Measurements from ENCODE around the gene CHAMP1.
"Not testable (repeated sequence)": the region's sequence is repeated elsewhere in the genome, so short reads cannot be mapped to it uniquely, and the experiment has no call there.

CHAMP1 gene

GRCh38 chr13:114303700-114304327 is 10.5 kb upstream of the CHAMP1 start:
- no peak for DNase-seq

- DNase-seq, result no peak
These were observed 9.8 kb upstream of the CHAMP1 start for GRCh38 chr13:114304346-114305034.

GRCh38 chr13:114309086-114309485 is 5.2 kb upstream of the CHAMP1 start:
- DNase-seq, result no peak

- DNase-seq, result peak; percentile 46
These were observed 4.4 kb upstream of the CHAMP1 start for GRCh38 chr13:114309806-114310410.

- DNase-seq, result no peak
These were observed 3.3 kb upstream of the CHAMP1 start for GRCh38 chr13:114310956-114311355.

- no peak for DNase-seq
These were observed 2.9 kb upstream of the CHAMP1 start for GRCh38 chr13:114311387-114311786.

GRCh38 chr13:114311908-114312307 is 2.4 kb upstream of the CHAMP1 start:
- DNase-seq, result no peak

- DNase-seq, result peak; percentile 11
These were observed 1.0 kb upstream of the CHAMP1 start for GRCh38 chr13:114313061-114313860.

- DNase-seq, result peak; percentile 17
These were observed 927 bp downstream of the CHAMP1 start for GRCh38 chr13:114315074-114315785.

GRCh38 chr13:114318624-114319023 is 4.3 kb downstream of the CHAMP1 start:
- no peak for DNase-seq

- no peak for DNase-seq
These were observed 5.2 kb downstream of the CHAMP1 start for GRCh38 chr13:114319441-114319913.

GRCh38 chr13:114320065-114320464 is 5.8 kb downstream of the CHAMP1 start:
- no peak for DNase-seq

- DNase-seq, result no peak
These were observed 7.0 kb downstream of the CHAMP1 start for GRCh38 chr13:114321256-114321655.

GRCh38 chr13:114323349-114323748 is 9.0 kb downstream of the CHAMP1 start:
- no peak for DNase-seq

GRCh38 chr13:114324334-114324733 is 10.0 kb downstream of the CHAMP1 start:
- no peak for DNase-seq

- no peak for DNase-seq
These were observed 11.4 kb downstream of the CHAMP1 start for GRCh38 chr13:114325729-114326128.

GRCh38 chr13:114328034-114328433 is 13.7 kb downstream of the CHAMP1 start:
- no peak for DNase-seq

- DNase-seq, result no peak
These were observed 14.3 kb downstream of the CHAMP1 start for GRCh38 chr13:114328595-114328994.

- DNase-seq, result no peak
These were observed 15.8 kb downstream of the CHAMP1 start for GRCh38 chr13:114330086-114330485.

- DNase-seq, result not testable (repeated sequence)
These were observed 19.6 kb downstream of the CHAMP1 start for GRCh38 chr13:114333881-114334280.

GRCh38 chr13:114334305-114335053 is 20.2 kb downstream of the CHAMP1 start:
- DNase-seq, result no peak

GRCh38 chr13:114336457-114336856 is 22.2 kb downstream of the CHAMP1 start:
- not testable (repeated sequence) for DNase-seq

All from NCI-H1092 treated with DMSO at 0.1 percent for 48 hours (cell line).